Measurements from ENCODE around the gene CAT.

DNA sequence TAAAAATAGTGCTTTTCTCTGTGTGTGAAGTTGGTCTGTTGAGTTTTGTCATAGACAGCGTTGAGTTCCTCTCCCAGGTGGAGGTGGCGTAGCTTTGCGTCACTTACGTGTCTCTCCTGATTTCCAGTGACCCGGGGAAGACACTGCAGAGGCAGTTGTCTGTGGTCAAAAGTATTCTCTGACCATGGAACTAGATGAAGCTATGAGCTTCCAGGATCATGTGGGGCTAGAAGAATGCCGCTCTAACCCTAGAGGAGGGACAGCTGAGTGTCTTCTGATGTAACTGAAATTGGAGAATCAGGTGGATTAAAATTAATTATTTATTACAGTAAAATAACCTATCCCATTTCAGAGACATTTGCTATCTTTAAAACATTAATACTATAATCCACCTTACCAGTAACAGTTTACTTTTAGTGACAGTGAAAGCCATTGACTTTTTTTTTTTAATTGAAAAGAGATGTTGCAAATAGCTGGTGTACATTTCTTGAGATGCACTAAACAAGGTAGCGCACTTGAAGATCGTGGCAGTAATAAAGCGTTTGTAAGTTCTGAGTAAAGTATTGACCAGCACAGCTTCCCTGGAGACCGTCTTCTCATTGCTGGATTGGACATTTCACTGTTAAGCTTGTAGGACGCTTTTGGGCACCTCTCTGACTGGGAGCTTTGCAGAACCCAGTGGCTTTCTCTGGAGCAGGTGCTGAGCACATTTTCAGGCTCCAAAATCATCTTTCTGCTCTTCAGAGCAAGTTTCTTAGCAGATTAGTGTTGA, 9.7 kb downstream of the CAT start:
- TF ChIP-seq POLR2AphosphoS5 (IDR thresholded peaks at IDR 0.05; ENCODE audit: low read depth) = no peak
- TF ChIP-seq, protein P1, sequence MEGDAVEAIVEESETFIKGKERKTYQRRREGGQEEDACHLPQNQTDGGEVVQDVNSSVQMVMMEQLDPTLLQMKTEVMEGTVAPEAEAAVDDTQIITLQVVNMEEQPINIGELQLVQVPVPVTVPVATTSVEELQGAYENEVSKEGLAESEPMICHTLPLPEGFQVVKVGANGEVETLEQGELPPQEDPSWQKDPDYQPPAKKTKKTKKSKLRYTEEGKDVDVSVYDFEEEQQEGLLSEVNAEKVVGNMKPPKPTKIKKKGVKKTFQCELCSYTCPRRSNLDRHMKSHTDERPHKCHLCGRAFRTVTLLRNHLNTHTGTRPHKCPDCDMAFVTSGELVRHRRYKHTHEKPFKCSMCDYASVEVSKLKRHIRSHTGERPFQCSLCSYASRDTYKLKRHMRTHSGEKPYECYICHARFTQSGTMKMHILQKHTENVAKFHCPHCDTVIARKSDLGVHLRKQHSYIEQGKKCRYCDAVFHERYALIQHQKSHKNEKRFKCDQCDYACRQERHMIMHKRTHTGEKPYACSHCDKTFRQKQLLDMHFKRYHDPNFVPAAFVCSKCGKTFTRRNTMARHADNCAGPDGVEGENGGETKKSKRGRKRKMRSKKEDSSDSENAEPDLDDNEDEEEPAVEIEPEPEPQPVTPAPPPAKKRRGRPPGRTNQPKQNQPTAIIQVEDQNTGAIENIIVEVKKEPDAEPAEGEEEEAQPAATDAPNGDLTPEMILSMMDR (IDR thresholded peaks at IDR 0.05; ENCODE audit: insufficient read depth, low read length) = no peak
